HepG2 (cell line): Measurements from ENCODE around the gene MYO1C.

Experiments used
- CCDC6 ChIP-seq: sonication (generic); formaldehyde crosslinking; IDR thresholded peaks from 2 replicates; pipeline ENCODE4 v1.8.1; 2022; ENCODE audit warnings: mild to moderate bottlenecking, missing genetic modification reagents, moderate library complexity
- CTCF ChIP-seq: sonication (generic); formaldehyde crosslinking; IDR thresholded peaks from 2 replicates; pipeline ENCODE4 v1.5.0; 2020; ENCODE audit warnings: mild to moderate bottlenecking, missing genetic modification reagents, moderate library complexity
- FOXK2 ChIP-seq: fragments of 450-650 bp; IDR thresholded peaks from 2 replicates; pipeline ENCODE4 v1.6.1; 2016
- MYC ChIP-seq: sonication (generic); formaldehyde crosslinking; IDR thresholded peaks from 2 replicates; pipeline ENCODE4 v1.9.0; 2021; ENCODE audit warnings: missing genetic modification reagents, borderline replicate concordance
- RELA ChIP-seq: sonication (generic); formaldehyde crosslinking; IDR thresholded peaks from 2 replicates; pipeline ENCODE4 v1.4.0; 2020; ENCODE audit warnings: missing genetic modification reagents
- ZBTB38 ChIP-seq: sonication (generic); formaldehyde crosslinking; IDR thresholded peaks from 2 replicates; pipeline ENCODE4 v1.5.1; 2020; ENCODE audit warnings: mild to moderate bottlenecking, missing genetic modification reagents

GRCh38 chr17:1533661-1534325 lies 41.3 kb upstream of the MYO1C start:
- TF ChIP-seq RELA, result no peak
- TF ChIP-seq MYC (CRISPR knock-in tag), result no peak
- no peak for TF ChIP-seq CCDC6
- no peak for TF ChIP-seq ZBTB38 (CRISPR knock-in tag)
- no peak for TF ChIP-seq FOXK2
- no peak for TF ChIP-seq CTCF
